ENCODE measurements around the gene MYD88. TPM values are rescaled to one million over a fixed set of nuclear protein-coding genes. Genes with fewer than 3 reads are reported as not detected.

MYD88 gene
- total RNA-seq, 1 donor from 2014 or later = 39.5 TPM

- DNase-seq (ENCODE audit: low read depth, low spot score) = no peak
- Mint-ChIP-seq H3K36me3 (ENCODE audit: low read depth) (no peaks in the 10 kb centered on the region), H3K9me3 (no peaks in the 10 kb centered on the region), H3K27ac (ENCODE audit: unreplicated experiment) (no peak overlapping the region), H3K4me3 (no peak overlapping the region), H3K27me3 (ENCODE audit: low read depth) (peaks cover 2% of the 10 kb centered on the region), H3K4me1 (no peaks in the 10 kb centered on the region)
- TF ChIP-seq CTCF (conservative IDR thresholded peaks at IDR 0.05) = no peak
These were observed 14.8 kb downstream of the MYD88 start for GRCh38 chr3:38153221-38153620.

- Mint-ChIP-seq H3K27me3 (ENCODE audit: low read depth) (peaks cover 2% of the 10 kb centered on the region), H3K27ac (ENCODE audit: unreplicated experiment) (no peak overlapping the region), H3K4me3 (no peak overlapping the region), H3K36me3 (ENCODE audit: low read depth) (no peaks in the 10 kb centered on the region), H3K4me1 (no peaks in the 10 kb centered on the region), H3K9me3 (no peaks in the 10 kb centered on the region)
- no peak for TF ChIP-seq CTCF (conservative IDR thresholded peaks at IDR 0.05)
- DNase-seq (ENCODE audit: low read depth, low spot score) = no peak
These were observed 15.6 kb downstream of the MYD88 start for GRCh38 chr3:38154033-38154494.

GRCh38 chr3:38154625-38155255 lies 16.3 kb downstream of the MYD88 start:
- TF ChIP-seq CTCF (conservative IDR thresholded peaks at IDR 0.05) = no peak
- H3K27ac Mint-ChIP-seq (ENCODE audit: unreplicated experiment) = no peak overlapping the region
- peaks cover 2% of the 10 kb centered on the region for H3K27me3 Mint-ChIP-seq (ENCODE audit: low read depth)
- no peaks in the 10 kb centered on the region for H3K9me3 Mint-ChIP-seq
- H3K4me3 Mint-ChIP-seq = no peak overlapping the region
- DNase-seq (ENCODE audit: low read depth, low spot score) = no peak
- no peaks in the 10 kb centered on the region for H3K36me3 Mint-ChIP-seq (ENCODE audit: low read depth)
- H3K4me1 Mint-ChIP-seq = no peaks in the 10 kb centered on the region

- no peak overlapping the region for H3K4me3 Mint-ChIP-seq
- H3K36me3 Mint-ChIP-seq (ENCODE audit: low read depth) = no peaks in the 10 kb centered on the region
- DNase-seq (ENCODE audit: low read depth, low spot score) = no peak
- no peak for TF ChIP-seq CTCF (conservative IDR thresholded peaks at IDR 0.05)
- H3K27me3 Mint-ChIP-seq (ENCODE audit: low read depth) = peaks cover 2% of the 10 kb centered on the region
- H3K4me1 Mint-ChIP-seq = no peaks in the 10 kb centered on the region
- H3K27ac Mint-ChIP-seq (ENCODE audit: unreplicated experiment) = no peak overlapping the region
- H3K9me3 Mint-ChIP-seq = peaks cover 2% of the 10 kb centered on the region
These were observed 17.4 kb downstream of the MYD88 start for GRCh38 chr3:38155825-38156224.

- Mint-ChIP-seq H3K4me1 (no peaks in the 10 kb centered on the region), H3K36me3 (ENCODE audit: low read depth) (no peaks in the 10 kb centered on the region), H3K27ac (ENCODE audit: unreplicated experiment) (no peak overlapping the region), H3K4me3 (no peak overlapping the region), H3K9me3 (peaks cover 2% of the 10 kb centered on the region), H3K27me3 (ENCODE audit: low read depth) (peaks cover 2% of the 10 kb centered on the region)
- DNase-seq (ENCODE audit: low read depth, low spot score) = no peak
- no peak for TF ChIP-seq CTCF (conservative IDR thresholded peaks at IDR 0.05)
These were observed 18.7 kb downstream of the MYD88 start for GRCh38 chr3:38157117-38157516.
